GM18870 (cell line): ENCODE data around the gene YWHAB.

Experiments
- ATAC-seq: cut with Tn5 transposase; IDR thresholded peaks from one replicate; pipeline ENCODE4 v1.9.1; 2021; ENCODE audit warnings: moderate library complexity; ENCODE audit not compliant: unreplicated experiment

The YWHAB gene

GRCh38 chr20:44911264-44911921 is 25.9 kb downstream of the YWHAB start:
- no peak for ATAC-seq

- no peak for ATAC-seq
Measured at GRCh38 chr20:44912189-44912588, 26.7 kb downstream of the YWHAB start.

- ATAC-seq, result no peak
Measured at GRCh38 chr20:44914924-44915323, 29.4 kb downstream of the YWHAB start.

- no peak for ATAC-seq
Measured at GRCh38 chr20:44916586-44916985, 31.1 kb downstream of the YWHAB start.

GRCh38 chr20:44917399-44917798 is 31.9 kb downstream of the YWHAB start:
- no peak for ATAC-seq

- ATAC-seq, result no peak
Measured at GRCh38 chr20:44918342-44918741, 32.8 kb downstream of the YWHAB start.

GRCh38 chr20:44918761-44919160 is 33.3 kb downstream of the YWHAB start:
- no peak for ATAC-seq

GRCh38 chr20:44921447-44921846 is 35.9 kb downstream of the YWHAB start:
- no peak for ATAC-seq

- no peak for ATAC-seq
Measured at GRCh38 chr20:44924541-44924940, 39.0 kb downstream of the YWHAB start.

GRCh38 chr20:44928595-44928994 is 43.1 kb downstream of the YWHAB start:
- ATAC-seq, result no peak

GRCh38 chr20:44930517-44931168 is 45.1 kb downstream of the YWHAB start:
- ATAC-seq, result no peak

- no peak for ATAC-seq
Measured at GRCh38 chr20:44931911-44932310, 46.4 kb downstream of the YWHAB start.

- ATAC-seq, result no peak
Measured at GRCh38 chr20:44932916-44933315, 47.4 kb downstream of the YWHAB start.

GRCh38 chr20:44936510-44936909 is 51.0 kb downstream of the YWHAB start:
- no peak for ATAC-seq

- no peak for ATAC-seq
Measured at GRCh38 chr20:44938637-44939036, 53.1 kb downstream of the YWHAB start.

- ATAC-seq, result no peak
Measured at GRCh38 chr20:44941120-44941691, 55.7 kb downstream of the YWHAB start.

GRCh38 chr20:44942264-44942973 is 56.9 kb downstream of the YWHAB start:
- ATAC-seq, result no peak

GRCh38 chr20:44943828-44944227 is 58.3 kb downstream of the YWHAB start:
- ATAC-seq, result no peak

GRCh38 chr20:44945261-44945660 is 59.8 kb downstream of the YWHAB start:
- no peak for ATAC-seq

GRCh38 chr20:44946271-44946852 is 60.9 kb downstream of the YWHAB start:
- ATAC-seq, result no peak

GRCh38 chr20:44948107-44948506 is 62.6 kb downstream of the YWHAB start:
- ATAC-seq, result no peak
